Fibroblast of the conjunctiva (primary cell): ENCODE results near the gene BRD4.

Experiments used
- DNase-seq: peaks from one replicate; pipeline ENCODE4 v3.0.0-alpha.2; 2010; ENCODE audit warnings: low read depth

BRD4 gene

DNA sequence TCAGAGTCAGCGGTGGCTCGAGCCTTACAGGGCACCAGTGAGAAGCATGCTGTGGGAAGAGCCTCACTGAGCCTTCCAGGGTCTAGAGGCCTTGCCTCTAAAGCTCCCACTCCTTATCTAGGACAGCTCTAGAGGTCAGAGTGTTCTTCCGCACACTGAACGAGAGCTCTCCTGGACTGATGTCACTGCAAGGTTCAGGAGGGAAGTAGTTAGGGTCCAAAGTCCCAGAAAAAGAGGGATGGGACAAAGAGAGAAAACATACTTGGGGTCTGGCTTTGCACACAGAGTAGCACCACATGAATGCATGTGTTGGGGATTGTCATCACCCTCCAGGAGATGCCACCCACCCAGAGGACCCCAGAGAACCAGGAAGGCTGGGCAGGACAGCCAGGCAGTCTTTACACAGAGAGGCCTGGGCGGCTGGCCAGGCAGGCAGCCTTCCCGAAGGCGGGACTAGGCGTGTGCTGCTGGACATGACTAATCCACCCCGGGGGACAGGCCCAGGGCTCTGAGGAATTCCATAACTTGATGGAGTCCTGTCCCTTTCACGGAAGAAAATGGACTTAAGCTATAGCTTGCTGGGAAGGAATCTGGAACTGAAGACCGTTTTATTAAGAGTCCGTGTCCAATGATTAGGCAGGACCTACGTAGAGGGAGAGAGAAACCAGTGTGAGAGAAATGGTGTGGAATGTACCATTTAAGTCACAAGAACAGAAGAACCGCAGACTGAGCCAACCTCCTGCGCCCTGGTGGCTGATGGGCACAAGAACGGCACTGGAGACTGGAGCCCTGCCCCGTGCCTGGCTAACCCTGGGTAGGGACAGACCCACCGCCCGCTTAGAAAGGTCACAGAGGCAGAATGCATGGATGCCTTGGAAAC, 83.5 kb downstream of the BRD4 start:
- peak; percentile 64 for DNase-seq

DNA sequence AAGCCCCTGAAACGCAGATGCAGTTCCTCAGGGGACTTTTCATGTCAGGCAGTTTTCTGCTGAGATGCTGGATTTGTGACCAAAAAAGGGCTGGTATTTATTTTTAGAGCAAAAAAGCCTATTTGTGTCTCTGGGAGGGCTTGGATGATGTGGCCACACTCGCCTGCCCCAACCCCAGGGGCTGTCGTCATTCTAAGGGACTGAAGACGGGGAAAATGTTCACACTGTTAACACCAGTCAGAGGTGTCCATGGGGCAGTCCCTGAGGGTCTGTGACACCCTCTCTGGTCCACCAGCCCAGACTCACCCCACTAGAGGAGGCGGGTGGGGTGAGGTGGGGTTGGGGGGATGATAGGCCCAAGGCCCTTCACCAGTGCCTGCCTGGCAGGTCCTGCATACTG, 84.2 kb downstream of the BRD4 start:
- DNase-seq = no peak

DNA sequence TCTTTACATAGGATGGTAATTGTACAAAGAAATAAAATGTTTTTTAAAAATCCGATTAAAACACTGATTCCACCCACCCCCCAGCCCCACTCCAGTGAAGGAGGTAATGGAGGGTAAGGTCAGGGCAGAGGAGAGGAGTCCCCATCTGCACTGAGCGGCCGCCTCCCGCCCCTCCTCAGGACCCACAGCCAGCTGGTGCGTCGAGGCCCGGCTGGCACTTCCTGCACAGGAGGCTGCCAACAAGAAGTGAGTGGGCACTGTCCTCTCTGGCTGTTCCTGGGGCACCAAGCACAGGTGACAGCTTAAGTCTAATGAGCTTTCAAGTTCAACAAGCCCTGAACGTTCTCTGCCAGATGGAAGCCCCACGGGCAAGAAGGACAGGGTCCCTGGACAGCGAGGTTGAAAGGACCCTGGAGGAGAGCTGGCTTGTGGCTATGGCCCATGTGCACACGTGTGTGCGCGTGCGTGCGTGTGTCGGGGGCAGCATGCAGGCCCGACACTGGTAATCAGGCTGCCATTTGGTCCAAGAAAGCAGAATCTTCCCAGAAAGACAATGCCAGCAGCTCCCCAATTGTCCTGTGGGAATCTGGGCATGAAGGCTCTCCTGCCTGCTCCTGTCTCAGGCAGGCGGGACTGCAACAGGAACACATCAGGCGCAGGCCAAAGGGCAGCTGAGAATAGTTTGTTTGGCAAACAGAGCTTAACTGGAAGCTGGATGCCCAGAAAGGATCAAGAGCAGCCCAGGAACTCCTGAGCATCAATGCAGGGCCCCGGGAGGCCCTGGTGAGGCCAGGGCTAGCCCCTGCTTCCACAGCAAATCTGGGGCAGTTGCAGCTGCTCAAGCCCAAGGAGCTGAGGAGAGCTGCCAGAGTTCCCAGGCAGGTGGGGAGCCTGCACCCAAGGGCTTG, 85.0 kb downstream of the BRD4 start:
- DNase-seq = no peak

DNA sequence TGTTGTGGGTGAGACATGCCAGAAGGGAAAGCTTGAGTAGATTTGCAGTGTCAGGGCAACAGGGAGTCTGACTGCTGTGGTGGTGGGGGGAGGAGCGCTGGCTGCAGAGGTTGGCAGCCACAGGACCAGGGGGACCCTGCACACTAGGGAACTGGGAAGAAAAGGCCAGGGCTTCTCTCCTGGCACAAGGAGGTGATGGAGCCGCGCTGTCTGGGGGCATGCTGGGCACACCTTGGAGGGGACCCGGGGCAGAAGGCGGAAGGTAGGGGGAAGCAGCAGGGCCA, 86.2 kb downstream of the BRD4 start:
- DNase-seq = no peak

DNA sequence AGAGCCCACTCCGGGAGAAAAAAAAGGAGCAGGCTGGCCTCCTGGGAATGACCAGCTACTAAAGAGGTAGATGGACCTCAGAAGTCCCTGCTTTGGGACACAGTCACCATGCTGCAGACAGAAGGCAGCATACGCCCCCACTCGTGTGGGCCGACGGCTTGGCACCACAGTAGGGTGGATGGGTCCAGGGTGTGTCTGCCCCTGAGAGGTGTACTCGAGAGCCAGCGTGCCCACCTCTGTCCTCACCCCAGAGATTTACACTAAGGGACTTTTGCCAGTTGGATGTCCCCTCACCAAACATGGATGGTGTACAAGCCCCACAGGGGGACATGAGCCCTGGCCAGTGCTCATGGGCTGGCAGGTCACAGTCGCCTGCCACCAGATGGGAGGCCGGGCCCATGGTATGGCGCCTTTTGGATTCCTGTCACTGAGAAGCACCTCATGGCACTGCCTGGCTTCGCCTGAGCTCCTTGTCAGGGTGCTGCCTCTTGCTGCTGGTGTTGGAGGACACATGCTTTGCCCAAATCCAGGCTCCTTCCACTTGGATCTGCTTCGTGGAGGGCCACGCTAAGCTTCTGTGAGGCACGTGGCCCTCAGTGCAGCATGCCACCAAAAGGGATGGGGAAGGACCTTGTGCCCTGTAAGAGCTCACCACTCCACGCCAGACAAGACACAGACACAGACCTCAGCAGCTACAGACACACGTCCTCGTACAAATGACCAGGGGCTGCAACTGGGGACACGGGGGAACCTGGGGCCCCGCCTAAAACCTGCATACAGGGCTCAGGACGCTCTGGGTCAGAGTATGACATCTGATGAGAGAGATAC, 86.8 kb downstream of the BRD4 start:
- DNase-seq = no peak

DNA sequence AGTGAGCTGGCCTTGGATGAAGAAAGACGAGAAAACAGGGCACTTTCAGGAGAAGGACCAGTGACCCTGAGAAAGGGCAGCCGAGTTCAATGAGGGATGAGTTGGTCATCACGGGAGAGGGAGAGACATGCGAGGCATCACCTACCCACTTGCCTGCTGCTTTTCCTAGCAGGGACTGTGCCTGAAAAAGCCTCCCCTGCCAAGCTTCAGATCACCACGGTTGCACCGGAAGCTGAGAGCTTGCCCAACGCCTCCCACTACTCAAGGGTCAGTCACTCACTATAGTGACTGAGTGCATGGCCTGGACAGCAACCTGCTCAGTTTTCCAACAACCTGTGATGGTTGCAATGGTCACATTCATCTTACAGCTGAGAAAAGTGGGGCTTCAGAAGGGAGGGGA, 87.5 kb downstream of the BRD4 start:
- no peak for DNase-seq

DNA sequence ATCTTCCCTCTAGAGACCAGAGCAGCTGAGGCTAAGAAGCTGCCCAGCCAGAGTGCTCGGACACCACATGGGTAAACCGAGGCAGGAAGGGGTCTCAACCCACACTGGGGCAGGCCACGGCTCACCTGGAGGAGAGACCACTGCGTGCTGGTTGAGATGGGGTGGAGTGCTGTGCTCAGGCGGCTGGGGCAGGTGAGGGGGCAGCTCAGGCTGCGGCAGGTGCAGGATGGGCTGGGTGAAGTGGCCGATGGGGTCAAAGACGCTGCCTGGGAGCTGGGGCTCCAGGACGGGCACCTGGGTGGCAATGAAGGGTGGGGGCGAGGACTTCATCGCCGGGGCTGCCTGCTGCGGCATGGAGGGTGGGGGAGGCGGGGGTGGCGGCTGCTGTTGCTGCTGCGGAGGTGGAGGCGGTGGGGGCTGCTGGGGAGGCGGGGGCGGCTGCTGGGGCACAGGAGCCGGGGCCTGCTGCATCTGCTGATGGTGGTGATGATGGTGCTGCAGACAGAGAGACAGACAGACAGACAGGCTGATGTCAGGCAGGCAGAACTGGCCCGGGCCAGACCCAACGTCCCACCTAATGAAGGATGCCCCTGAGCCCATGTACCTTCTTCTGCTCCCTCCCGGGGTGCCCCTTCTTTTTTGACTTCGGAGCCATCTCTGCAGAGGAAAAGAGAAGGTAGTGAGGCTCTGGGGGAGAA, 88.1 kb downstream of the BRD4 start:
- DNase-seq = no peak

DNA sequence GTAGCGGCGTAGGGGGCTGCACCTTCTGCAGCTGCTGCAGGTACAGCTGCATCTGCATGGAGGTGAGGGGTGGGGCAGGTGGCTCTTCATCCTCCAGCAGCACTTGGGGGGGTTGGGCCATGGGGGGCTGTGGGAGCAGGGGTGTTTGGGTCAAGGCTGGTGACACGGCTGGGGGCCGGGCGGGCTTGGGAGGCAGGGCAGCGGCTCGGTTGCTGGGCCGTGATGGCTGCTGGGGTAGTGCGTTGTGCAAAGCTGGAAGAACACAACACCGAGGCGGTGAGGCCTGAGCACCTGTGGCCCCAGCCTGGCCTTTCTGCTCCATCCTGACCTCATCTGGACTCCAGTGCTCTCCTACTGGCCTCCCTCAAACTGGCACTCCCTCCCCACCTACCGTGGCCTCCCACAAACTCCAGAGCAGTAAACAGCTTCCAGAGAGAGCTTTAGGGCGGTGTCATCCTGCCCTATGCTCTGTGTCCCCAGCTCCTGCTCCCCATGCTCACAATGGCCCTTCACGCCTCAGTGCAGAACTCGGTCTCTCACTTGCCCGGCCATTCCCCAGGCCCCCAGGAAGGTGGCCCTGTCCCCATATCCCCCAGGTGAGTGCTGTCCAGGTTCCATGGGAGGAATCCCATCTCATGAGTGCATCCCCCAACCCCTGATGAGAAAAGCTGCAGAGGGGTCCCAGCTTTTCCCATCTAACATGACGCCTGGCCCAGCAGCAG, 88.9 kb downstream of the BRD4 start:
- no peak for DNase-seq

DNA sequence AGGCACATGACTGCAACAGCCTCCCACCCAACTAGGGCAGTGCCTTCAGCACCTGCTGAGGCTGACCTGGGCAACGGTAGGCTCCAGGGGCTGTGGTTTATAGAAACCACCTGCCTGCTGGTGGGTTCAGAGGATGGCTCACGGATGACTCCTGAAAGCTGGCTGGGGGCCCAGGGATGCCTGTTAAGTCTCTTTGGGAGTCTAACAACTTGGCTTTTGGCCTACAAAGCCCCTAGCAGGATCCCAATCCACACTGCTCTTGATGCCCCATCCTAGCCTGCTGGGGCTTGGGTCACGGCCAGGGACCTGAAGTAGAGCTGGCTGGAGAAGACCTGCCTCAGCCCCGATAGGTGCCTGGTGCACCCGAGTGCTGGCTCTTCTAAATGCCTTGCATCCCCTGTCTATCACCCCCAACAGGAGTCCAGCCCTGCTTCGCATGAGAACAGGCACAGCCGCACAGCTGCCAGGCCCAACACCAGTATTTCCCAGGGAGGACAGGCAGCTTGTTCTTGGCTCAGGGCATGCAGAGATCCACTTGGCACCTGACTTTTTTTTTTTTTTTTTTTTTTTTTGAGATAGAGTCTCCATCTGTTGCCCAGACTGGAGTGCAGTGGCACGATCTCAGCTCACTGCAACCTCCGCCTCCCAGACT, 91.0 kb downstream of the BRD4 start:
- DNase-seq = no peak

DNA sequence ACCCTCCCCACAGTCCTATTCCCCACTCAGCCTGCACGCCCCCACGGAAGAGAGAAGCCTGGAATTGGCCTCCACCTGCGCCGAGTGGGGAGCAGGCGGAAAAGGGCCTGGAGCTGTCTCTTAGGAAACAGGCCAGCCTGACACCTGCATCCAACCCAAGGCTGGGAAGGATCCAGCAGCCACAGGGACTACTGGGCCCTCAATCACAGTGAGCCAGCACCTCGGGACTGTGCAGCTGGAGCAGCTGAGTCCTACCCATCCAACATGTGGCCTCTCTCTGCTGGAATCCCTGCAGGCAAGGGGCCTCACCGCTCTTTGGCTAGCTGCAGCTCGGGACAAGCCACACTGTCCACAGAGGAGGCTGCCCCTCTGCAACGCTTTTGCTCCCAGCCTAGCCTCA, 91.8 kb downstream of the BRD4 start:
- no peak for DNase-seq

DNA sequence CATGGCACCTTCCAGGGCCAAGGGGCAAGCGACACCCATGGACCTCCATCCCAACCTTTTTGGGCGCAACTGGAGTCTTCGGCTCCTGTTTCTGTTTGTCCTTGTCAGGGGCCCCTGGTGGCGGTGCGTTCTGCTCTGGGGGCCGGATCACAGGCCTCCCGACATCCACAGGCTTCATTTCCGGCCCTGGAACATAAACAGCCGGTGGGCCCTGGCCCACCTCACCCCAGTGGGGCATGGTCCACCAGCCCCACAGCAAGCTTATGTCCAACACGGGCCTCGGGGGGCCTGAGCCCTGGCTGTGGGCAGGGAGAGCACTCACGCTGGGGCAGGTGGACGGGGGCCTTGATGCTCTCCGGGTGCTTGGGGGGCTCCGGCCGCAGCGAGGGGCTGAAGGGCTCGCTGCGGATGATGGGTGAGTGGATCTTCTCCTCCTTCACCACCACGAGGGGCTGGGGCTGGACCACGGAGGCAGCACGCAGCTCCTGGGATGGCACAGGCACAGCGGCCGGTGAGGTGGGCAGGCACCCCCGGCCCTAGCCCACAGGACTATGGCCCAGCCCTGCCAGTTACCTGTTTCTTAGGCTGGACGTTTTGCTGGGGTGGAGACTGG, 92.9 kb downstream of the BRD4 start:
- no peak for DNase-seq

DNA sequence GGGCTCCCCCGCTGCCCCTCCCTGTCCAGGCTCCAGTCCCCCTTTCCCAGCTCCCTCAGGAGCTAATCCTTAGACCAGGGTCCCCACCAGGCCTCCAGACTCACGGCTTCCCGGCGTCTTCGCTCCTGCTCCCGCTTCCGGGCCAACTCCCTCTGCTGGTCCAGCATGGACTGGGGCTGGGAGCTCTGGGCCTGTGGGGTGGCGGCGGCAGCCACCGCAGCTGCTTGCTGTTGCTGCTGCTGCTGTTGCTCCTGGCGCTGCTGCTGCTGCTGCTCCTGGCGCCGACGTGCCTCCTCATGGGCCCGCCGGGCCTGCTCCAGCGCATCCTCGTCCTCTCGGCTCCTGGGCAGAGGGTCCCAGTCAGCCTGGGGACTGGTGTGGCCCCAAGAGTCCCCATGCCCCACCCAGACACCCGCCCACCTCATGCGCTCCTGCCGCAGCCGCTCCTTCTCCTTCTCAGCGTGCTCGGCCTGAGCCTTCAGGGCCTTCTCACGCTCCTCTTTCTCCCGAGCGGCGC, 93.6 kb downstream of the BRD4 start:
- no peak for DNase-seq

DNA sequence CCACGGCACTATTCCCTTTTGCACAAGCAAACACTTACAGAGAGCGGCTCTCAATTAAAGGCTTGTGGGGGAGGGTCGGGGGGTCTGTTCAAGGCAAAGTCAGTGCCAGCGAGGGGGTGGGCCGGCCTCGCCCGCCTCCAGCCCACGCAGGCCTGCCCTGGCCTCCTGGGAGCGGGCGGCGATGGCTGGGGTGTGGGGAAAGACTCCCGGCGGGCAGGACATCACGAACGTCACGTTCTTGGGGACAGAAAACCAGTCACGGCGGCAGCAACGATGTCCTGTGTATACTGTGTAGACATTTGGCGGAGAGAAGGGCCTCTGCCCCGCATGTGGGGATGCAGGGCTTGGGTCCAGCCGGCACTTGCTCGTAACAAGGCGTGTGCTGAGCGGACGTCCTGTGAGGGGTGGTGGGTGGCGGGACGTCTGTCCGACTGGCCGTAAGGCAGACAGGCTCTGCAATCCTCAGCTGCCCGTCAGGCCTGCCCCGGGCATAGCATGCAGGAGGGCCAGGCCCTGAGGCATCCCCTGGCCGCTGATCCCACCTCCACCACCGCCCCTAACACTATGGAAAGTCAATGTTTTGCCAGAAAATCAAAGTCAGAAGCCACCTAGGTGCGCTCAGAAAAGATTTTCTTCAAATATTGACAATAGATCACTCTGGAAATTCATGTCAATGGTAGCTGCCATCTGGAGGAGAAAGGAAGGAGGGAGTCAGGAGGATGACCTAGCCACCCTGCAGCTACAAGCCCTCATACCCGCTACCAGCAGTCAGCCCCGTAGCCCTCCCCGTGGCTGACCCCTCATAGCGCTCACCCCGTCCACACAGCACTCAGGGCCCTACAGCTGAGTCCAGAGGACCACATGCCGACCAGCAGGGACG, 94.3 kb downstream of the BRD4 start:
- DNase-seq = no peak

DNA sequence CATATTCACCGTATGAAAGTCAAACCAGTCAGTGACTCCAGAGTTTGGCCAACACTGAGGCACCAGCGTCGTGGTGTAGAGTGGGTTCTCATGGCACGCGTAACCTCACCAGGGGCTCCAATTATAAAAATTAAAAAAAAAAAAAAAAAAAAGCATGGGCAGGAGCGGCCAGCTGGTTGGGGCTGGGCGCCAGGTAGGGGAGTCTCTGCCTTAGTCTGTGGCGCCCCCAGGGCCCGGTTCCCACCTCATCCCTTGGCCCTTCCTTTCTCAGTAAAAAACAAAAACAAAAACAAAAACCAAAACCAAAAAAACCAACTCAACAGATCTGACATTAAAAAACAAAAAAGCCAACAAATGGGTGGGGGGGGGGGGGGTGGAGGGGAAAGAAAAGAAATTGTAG, 95.5 kb downstream of the BRD4 start:
- DNase-seq = no peak

DNA sequence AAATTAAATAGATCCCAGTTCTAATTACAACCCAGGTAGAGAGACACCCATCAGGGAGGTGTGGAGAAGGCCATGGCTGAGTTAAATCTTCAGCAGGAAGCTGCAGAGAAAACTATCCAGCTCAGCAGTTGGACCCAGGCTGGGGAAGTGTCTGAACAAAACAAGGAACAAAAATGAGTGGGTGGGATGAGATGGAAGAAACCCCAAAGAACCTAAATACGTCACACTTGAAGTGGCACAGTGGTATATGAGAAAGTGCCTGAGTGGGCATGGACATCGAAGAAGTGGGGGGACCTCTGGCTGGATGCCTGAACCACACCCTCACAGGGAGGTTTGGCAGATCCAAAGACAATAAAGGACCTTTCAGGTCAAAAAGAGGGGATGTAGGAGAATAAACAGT, 96.6 kb downstream of the BRD4 start:
- no peak for DNase-seq

DNA sequence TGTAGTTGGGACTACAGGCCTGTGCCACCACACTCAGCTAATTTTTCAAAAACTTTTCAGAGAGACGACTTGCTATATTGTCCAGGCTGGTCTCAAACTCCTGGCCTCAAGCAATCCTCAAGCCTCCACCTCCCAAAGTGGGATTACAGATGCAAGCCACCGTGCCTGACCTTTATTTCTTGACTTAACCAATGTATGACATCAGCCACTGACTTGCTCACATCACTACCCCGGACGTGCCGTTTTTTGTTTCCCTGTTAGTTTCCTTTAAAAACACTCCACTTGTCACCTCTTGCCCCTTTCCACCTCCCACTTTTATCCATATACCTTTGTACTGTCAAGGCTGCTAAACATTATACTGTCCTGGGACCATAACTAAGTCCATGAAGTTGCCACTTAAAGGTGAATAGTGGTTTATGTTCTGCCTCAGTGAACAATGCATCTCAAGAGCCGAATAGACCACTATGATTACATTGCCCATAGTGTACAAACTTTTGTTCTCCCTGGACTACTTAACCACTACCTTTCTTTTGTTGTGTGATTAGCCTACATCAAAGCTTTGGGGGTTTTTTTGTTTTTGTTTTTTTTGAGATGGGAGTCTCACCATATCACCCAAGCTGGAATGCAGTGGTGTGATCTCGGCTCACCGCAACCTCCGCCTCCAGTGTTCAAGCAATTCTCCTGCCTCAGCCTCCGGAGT, 97.8 kb downstream of the BRD4 start:
- DNase-seq = no peak

DNA sequence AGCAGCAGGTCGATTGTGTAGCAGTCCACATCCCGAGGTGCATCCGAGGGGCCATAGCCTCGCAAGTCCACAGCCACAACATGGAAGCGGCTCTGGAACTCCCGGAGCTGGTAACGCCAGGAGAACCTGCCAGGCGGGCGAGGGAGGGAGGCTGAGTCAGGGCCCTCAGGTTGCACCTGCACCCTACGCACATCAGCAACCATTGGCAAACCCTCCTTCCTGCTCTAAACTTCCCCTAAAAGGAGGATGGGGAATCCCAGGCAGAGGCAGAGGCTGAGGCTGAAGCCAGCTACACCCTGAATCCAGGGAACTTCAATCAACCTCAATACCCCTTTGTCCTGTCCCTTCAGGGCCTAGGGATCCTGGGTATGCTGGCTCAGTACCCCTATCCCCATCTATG, 101.1 kb downstream of the BRD4 start:
- DNase-seq = no peak

DNA sequence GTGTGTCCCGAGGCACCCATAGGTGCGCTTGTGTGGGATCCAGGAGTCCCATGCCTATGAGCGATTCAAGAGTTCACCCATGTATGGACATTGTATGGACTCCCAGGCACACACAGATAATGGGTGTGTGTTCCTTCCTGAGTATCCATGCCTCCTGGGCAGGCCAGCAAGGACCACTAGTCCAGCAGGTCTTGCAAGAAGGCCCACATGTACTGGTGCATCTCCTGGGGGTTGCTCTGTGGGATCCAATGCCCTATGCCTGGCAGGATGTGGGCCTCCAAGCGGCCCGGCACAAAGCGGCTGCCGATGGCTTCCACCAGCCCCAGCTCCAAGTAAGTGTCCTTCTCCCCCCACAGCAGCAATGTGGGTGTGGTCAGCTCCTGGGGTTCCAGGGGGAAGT, 105.1 kb downstream of the BRD4 start:
- no peak for DNase-seq
